Activated T-cell treated with anti-CD3 and anti-CD28 coated beads for 24 hours (primary cell): Measurements from ENCODE around the gene ADAT2.

Experiments used
- DNase-seq: peaks from one replicate; pipeline ENCODE4 v3.0.0-alpha.2; 2020; ENCODE audit warnings: low read depth

ADAT2 gene

GRCh38 chr6:143397227-143398222 lies 53.0 kb downstream of the ADAT2 start:
- no peak for DNase-seq

DNA sequence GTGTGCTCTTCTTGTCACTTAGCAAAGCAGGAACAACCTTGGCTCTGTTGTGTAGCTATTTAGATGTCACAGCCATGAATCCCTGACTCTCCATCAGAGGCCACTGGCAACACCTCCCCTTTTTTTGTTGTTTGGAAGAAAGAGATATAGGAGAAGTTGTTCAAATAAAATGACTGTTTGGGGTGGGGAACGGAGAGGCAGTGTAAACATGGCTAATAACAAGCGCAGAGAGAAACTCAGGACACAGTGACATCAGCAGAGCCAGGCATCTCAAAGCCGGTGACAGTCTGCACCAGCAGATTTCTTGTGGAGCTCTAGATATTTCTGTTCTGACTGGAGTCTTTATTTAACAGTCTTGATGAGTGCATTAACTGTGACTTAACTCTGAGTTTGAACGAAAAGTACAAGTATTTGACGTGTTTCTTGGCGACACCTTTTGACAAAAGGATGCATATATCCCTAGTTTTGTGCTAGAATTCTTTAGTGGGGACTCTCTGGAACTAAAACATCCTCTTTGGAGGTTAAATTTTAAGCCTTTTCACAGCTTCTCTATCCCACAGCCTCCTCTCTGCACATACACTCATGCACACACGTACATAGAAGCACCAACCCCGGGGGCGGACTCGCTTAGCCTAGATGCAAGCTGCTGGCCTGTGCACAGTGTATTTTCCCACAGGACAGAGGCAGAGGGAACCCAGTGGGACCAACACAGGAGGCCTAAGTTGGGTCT lies 53.8 kb downstream of the ADAT2 start:
- DNase-seq = no peak

GRCh38 chr6:143395699-143396098 lies 54.8 kb downstream of the ADAT2 start:
- DNase-seq = no peak

DNA sequence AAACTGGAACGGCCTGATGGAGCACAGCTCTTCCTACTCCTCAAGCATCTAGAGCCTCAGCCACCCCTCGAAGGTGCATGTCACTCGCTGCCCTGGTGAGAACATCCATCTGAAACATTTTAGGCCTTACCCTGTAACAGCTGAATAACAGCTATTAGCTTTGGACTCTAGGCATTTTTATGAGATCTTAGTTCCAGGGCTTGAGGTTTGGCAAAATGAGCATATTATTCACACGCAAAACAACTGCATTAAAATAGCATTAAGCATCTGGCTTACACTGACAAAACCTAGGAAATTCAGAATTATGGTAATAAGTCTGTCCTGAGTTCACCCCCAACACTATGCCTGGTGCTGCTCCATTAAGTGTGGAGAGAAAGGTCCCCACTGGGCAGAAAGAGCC lies 56.1 kb downstream of the ADAT2 start:
- DNase-seq = no peak

DNA sequence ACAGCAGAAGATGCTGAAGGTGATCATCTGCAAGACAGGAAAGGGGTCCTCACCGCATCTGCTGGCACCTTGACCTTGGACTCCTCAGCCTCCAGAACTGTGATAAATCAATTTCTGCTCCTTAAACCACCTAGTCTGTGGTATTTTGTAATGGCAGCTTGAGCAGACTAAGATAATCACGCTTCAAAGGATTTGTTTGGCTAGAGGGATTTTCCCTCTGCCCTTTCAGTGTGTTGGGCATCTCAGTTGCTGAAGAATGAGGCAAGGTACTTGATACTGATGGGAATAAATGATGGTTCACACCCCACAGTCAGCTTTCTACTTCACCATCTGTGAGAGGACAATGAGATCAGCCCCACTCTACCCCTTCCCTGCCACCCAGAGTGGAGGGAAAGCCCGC lies 60.2 kb downstream of the ADAT2 start:
- DNase-seq = no peak

GRCh38 chr6:143385636-143386035 lies 64.9 kb downstream of the ADAT2 start:
- no peak for DNase-seq

DNA sequence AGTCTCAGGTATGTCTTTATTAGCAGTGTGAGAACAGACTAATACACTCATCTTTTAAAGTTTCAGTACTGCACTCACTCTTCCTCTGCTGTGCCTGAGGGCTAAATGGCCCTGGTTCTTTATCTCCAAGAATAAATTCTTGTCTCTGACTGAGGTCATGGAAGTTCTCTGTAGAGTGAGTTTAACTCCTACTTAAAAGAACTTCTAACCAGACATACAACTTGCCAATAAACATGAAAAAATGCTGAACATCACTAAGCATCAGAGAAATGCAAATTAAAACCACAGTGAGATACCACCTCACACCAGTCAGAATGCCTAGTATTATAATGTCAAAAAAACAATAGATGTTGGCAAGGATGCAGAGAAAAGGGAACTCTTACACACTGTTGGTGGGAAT lies 73.6 kb downstream of the ADAT2 start:
- DNase-seq = no peak

GRCh38 chr6:143376375-143376774 lies 74.1 kb downstream of the ADAT2 start:
- no peak for DNase-seq

- no peak for DNase-seq
Measured at GRCh38 chr6:143375022-143375585, 75.4 kb downstream of the ADAT2 start.

DNA sequence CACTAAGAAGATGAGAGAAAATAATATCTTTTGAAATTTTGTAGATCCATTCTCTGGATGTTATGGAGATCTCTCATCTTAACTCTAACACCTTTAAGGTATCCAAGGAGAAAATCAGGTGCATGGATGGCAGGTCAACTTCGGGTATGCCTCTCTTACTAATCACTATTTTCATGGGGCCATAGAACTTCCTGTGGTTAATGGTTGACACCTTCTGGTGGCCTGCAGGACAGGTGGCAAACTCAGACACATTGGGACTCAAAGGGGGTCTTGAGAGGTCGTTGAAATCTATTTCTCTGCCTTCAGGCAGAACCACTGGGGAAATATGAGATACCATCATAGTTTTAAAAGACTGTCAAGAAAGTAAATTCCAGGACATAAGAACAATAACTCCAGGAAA lies 76.5 kb downstream of the ADAT2 start:
- no peak for DNase-seq
